ENCODE data around the gene MLEC.

DNA sequence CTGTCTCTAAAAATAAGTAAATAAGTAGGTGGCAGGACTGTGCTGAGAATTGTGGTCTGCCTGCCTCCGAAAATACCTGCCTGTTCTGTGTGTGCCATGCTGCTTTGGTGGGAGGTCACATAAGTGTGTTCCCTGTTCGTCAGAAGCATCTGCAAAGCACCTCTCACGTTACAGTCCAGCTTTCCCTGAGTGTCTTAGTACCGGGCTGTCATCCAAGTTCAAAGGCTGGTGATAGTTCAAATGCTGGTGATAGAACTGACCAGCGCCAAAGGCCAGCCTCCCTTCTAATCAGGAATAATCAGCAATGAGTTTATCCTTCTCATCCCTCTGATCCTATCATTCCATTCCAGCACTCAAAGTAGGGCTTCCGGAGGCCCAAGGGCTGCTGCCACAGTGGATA is 40.9 kb upstream of the MLEC start:
- TF ChIP-seq, protein P1, sequence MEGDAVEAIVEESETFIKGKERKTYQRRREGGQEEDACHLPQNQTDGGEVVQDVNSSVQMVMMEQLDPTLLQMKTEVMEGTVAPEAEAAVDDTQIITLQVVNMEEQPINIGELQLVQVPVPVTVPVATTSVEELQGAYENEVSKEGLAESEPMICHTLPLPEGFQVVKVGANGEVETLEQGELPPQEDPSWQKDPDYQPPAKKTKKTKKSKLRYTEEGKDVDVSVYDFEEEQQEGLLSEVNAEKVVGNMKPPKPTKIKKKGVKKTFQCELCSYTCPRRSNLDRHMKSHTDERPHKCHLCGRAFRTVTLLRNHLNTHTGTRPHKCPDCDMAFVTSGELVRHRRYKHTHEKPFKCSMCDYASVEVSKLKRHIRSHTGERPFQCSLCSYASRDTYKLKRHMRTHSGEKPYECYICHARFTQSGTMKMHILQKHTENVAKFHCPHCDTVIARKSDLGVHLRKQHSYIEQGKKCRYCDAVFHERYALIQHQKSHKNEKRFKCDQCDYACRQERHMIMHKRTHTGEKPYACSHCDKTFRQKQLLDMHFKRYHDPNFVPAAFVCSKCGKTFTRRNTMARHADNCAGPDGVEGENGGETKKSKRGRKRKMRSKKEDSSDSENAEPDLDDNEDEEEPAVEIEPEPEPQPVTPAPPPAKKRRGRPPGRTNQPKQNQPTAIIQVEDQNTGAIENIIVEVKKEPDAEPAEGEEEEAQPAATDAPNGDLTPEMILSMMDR (IDR thresholded peaks at IDR 0.05; ENCODE audit: poor library complexity), result no peak
- TF ChIP-seq EZH2 (IDR thresholded peaks at IDR 0.05; ENCODE audit: borderline replicate concordance), result no peak
